ENCODE data around the gene SPRED2.
A peak's percentile ranks its signal among the peaks of the same experiment; 100 is the strongest.

SPRED2 gene

GRCh38 chr2:65299246-65299645, 133.2 kb downstream of the SPRED2 start:
- CTCF ChIA-PET: interaction anchor here (1.0 to 1.7 kb wide), 3 partner anchors 8 to 242 kb away, joined by 3 to 4 read pairs (median 4); no protein-coding TSS in a partner anchor
- POLR2A ChIA-PET: no interaction called here
- WGBS (ENCODE audit: insufficient coverage): 88% methylated on average over 6 of the region's 7 CpGs

GRCh38 chr2:65298089-65298488, 134.3 kb downstream of the SPRED2 start:
- WGBS (ENCODE audit: insufficient coverage): 93% methylated on average over 5 of the region's 5 CpGs
- no peak for DNase-seq
- CTCF ChIA-PET: no interaction called here
- no peaks in the 10 kb centered on the region for H3K36me3 ChIP-seq (ENCODE audit: control insufficient read depth in 4 of 4, insufficient read depth in 4 of 4, low read length in 3 of 4)
- H3K27me3 ChIP-seq (replicated peaks in 2 of 5; ENCODE audit: control insufficient read depth in 4 of 5, insufficient read depth in 5 of 5, low read length in 4 of 5): no peaks in the 10 kb centered on the region
- peaks cover 18 to 48% (median 35%) of the 10 kb centered on the region in 4 experiments for H3K4me1 ChIP-seq (ENCODE audit: control extremely low read depth in 1 of 4, control insufficient read depth in 4 of 4, insufficient read depth in 4 of 4, low read length in 3 of 4)
- H3K4me3 ChIP-seq (ENCODE audit: control insufficient read depth in 1 of 7, extremely low read depth in 1 of 7, insufficient read depth in 4 of 7, low read depth in 2 of 7, low read length in 6 of 7): no peak overlapping the region
- POLR2A ChIA-PET: no interaction called here
- no peaks in the 10 kb centered on the region for H3K9me3 ChIP-seq (ENCODE audit: control extremely low read depth in 1 of 5, control insufficient read depth in 4 of 5, insufficient read depth in 2 of 5, low read depth in 1 of 5, low read length in 4 of 5)
- H3K27ac ChIP-seq (ENCODE audit: insufficient read depth in 1 of 2, low read depth in 1 of 2, low read length in 2 of 2, poor library complexity in 1 of 2, severe bottlenecking in 2 of 2): no peak overlapping the region

More at GRCh38 chr2:65299246-65299645, 133.2 kb downstream of the SPRED2 start:
- DNase-seq: peak in 2 of 3 donors; percentile 55 to 57
- H3K9me3 ChIP-seq (ENCODE audit: control extremely low read depth in 1 of 5, control insufficient read depth in 4 of 5, insufficient read depth in 2 of 5, low read depth in 1 of 5, low read length in 4 of 5): no peaks in the 10 kb centered on the region
- no peak overlapping the region for H3K27ac ChIP-seq (ENCODE audit: insufficient read depth in 1 of 2, low read depth in 1 of 2, low read length in 2 of 2, poor library complexity in 1 of 2, severe bottlenecking in 2 of 2)
- no peak overlapping the region for H3K4me3 ChIP-seq (ENCODE audit: control insufficient read depth in 1 of 7, extremely low read depth in 1 of 7, insufficient read depth in 4 of 7, low read depth in 2 of 7, low read length in 6 of 7)
- H3K4me1 ChIP-seq (ENCODE audit: control extremely low read depth in 1 of 4, control insufficient read depth in 4 of 4, insufficient read depth in 4 of 4, low read length in 3 of 4): peaks cover 18 to 50% (median 38%) of the 10 kb centered on the region in 4 experiments
- no peaks in the 10 kb centered on the region for H3K36me3 ChIP-seq (ENCODE audit: control insufficient read depth in 4 of 4, insufficient read depth in 4 of 4, low read length in 3 of 4)
- no peaks in the 10 kb centered on the region for H3K27me3 ChIP-seq (replicated peaks in 2 of 5; ENCODE audit: control insufficient read depth in 4 of 5, insufficient read depth in 5 of 5, low read length in 4 of 5)

GRCh38 chr2:65297544-65297943, 134.9 kb downstream of the SPRED2 start:
- CTCF ChIA-PET: interaction anchor here (0.9 kb wide), 1 partner anchor 81 kb away, joined by 3 read pairs; no protein-coding TSS in a partner anchor
- no peaks in the 10 kb centered on the region for H3K9me3 ChIP-seq (ENCODE audit: control extremely low read depth in 1 of 5, control insufficient read depth in 4 of 5, insufficient read depth in 2 of 5, low read depth in 1 of 5, low read length in 4 of 5)
- H3K4me3 ChIP-seq (ENCODE audit: control insufficient read depth in 1 of 7, extremely low read depth in 1 of 7, insufficient read depth in 4 of 7, low read depth in 2 of 7, low read length in 6 of 7): no peak overlapping the region
- WGBS (ENCODE audit: insufficient coverage): 100% methylated on average over 4 of the region's 9 CpGs
- no peaks in the 10 kb centered on the region for H3K36me3 ChIP-seq (ENCODE audit: control insufficient read depth in 4 of 4, insufficient read depth in 4 of 4, low read length in 3 of 4)
- no peaks in the 10 kb centered on the region for H3K27me3 ChIP-seq (replicated peaks in 2 of 5; ENCODE audit: control insufficient read depth in 4 of 5, insufficient read depth in 5 of 5, low read length in 4 of 5)
- no peak overlapping the region for H3K27ac ChIP-seq (ENCODE audit: insufficient read depth in 1 of 2, low read depth in 1 of 2, low read length in 2 of 2, poor library complexity in 1 of 2, severe bottlenecking in 2 of 2)
- no peak for DNase-seq
- POLR2A ChIA-PET: no interaction called here
- peaks cover 17 to 42% (median 33%) of the 10 kb centered on the region in 4 experiments for H3K4me1 ChIP-seq (ENCODE audit: control extremely low read depth in 1 of 4, control insufficient read depth in 4 of 4, insufficient read depth in 4 of 4, low read length in 3 of 4)

- Histone ChIP-seq H3K27me3 (replicated peaks in 2 of 5; ENCODE audit: control insufficient read depth in 4 of 5, insufficient read depth in 5 of 5, low read length in 4 of 5) (no peaks in the 10 kb centered on the region), H3K9me3 (ENCODE audit: control extremely low read depth in 1 of 5, control insufficient read depth in 4 of 5, insufficient read depth in 2 of 5, low read depth in 1 of 5, low read length in 4 of 5) (no peaks in the 10 kb centered on the region), H3K27ac (ENCODE audit: insufficient read depth in 1 of 2, low read depth in 1 of 2, low read length in 2 of 2, poor library complexity in 1 of 2, severe bottlenecking in 2 of 2) (no peak overlapping the region), H3K4me3 (ENCODE audit: control insufficient read depth in 1 of 7, extremely low read depth in 1 of 7, insufficient read depth in 4 of 7, low read depth in 2 of 7, low read length in 6 of 7) (no peak overlapping the region), H3K36me3 (ENCODE audit: control insufficient read depth in 4 of 4, insufficient read depth in 4 of 4, low read length in 3 of 4) (no peaks in the 10 kb centered on the region), H3K4me1 (ENCODE audit: control extremely low read depth in 1 of 4, control insufficient read depth in 4 of 4, insufficient read depth in 4 of 4, low read length in 3 of 4) (peaks cover 13 to 37% (median 27%) of the 10 kb centered on the region in 4 experiments)
- WGBS (ENCODE audit: insufficient coverage): 98% methylated on average over 5 of the region's 7 CpGs
- no peak for DNase-seq
- CTCF ChIA-PET: interaction anchor here (0.9 to 1.0 kb wide), 2 partner anchors 40 to 82 kb away, joined by 3 read pairs; no protein-coding TSS in a partner anchor
- POLR2A ChIA-PET: no interaction called here
Observed at GRCh38 chr2:65296971-65297370, 135.4 kb downstream of the SPRED2 start.

GRCh38 chr2:65294701-65295100, 137.7 kb downstream of the SPRED2 start:
- H3K4me1 ChIP-seq (ENCODE audit: control extremely low read depth in 1 of 4, control insufficient read depth in 4 of 4, insufficient read depth in 4 of 4, low read length in 3 of 4): peaks cover 2 to 19% (median 11%) of the 10 kb centered on the region in 4 experiments
- no peaks in the 10 kb centered on the region for H3K27me3 ChIP-seq (replicated peaks in 2 of 5; ENCODE audit: control insufficient read depth in 4 of 5, insufficient read depth in 5 of 5, low read length in 4 of 5)
- H3K27ac ChIP-seq (ENCODE audit: insufficient read depth in 1 of 2, low read depth in 1 of 2, low read length in 2 of 2, poor library complexity in 1 of 2, severe bottlenecking in 2 of 2): no peak overlapping the region
- H3K9me3 ChIP-seq (ENCODE audit: control extremely low read depth in 1 of 5, control insufficient read depth in 4 of 5, insufficient read depth in 2 of 5, low read depth in 1 of 5, low read length in 4 of 5): no peaks in the 10 kb centered on the region
- POLR2A ChIA-PET: no interaction called here
- H3K36me3 ChIP-seq (ENCODE audit: control insufficient read depth in 4 of 4, insufficient read depth in 4 of 4, low read length in 3 of 4): no peaks in the 10 kb centered on the region
- CTCF ChIA-PET: no interaction called here
- no peak overlapping the region for H3K4me3 ChIP-seq (ENCODE audit: control insufficient read depth in 1 of 7, extremely low read depth in 1 of 7, insufficient read depth in 4 of 7, low read depth in 2 of 7, low read length in 6 of 7)
- WGBS (ENCODE audit: insufficient coverage): 95% methylated on average over 6 of the region's 6 CpGs
- no peak for DNase-seq

- Histone ChIP-seq H3K4me1 (ENCODE audit: control extremely low read depth in 1 of 4, control insufficient read depth in 4 of 4, insufficient read depth in 4 of 4, low read length in 3 of 4) (peaks cover 2 to 14% (median 6%) of the 10 kb centered on the region in 4 experiments), H3K9me3 (ENCODE audit: control extremely low read depth in 1 of 5, control insufficient read depth in 4 of 5, insufficient read depth in 2 of 5, low read depth in 1 of 5, low read length in 4 of 5) (no peaks in the 10 kb centered on the region), H3K4me3 (ENCODE audit: control insufficient read depth in 1 of 7, extremely low read depth in 1 of 7, insufficient read depth in 4 of 7, low read depth in 2 of 7, low read length in 6 of 7) (no peak overlapping the region), H3K36me3 (ENCODE audit: control insufficient read depth in 4 of 4, insufficient read depth in 4 of 4, low read length in 3 of 4) (no peaks in the 10 kb centered on the region), H3K27me3 (replicated peaks in 2 of 5; ENCODE audit: control insufficient read depth in 4 of 5, insufficient read depth in 5 of 5, low read length in 4 of 5) (no peaks in the 10 kb centered on the region), H3K27ac (ENCODE audit: insufficient read depth in 1 of 2, low read depth in 1 of 2, low read length in 2 of 2, poor library complexity in 1 of 2, severe bottlenecking in 2 of 2) (no peak overlapping the region)
- CTCF ChIA-PET: interaction anchor here (0.9 to 1.0 kb wide), 2 partner anchors 29 to 31 kb away, joined by 3 read pairs; no protein-coding TSS in a partner anchor
- WGBS (ENCODE audit: insufficient coverage): 98% methylated on average over 5 of the region's 6 CpGs
- DNase-seq: no peak
- POLR2A ChIA-PET: no interaction called here
Observed at GRCh38 chr2:65294136-65294535, 138.3 kb downstream of the SPRED2 start.

GRCh38 chr2:65293376-65293775, 139.0 kb downstream of the SPRED2 start:
- Histone ChIP-seq H3K4me3 (ENCODE audit: control insufficient read depth in 1 of 7, extremely low read depth in 1 of 7, insufficient read depth in 4 of 7, low read depth in 2 of 7, low read length in 6 of 7) (no peak overlapping the region), H3K9me3 (ENCODE audit: control extremely low read depth in 1 of 5, control insufficient read depth in 4 of 5, insufficient read depth in 2 of 5, low read depth in 1 of 5, low read length in 4 of 5) (no peaks in the 10 kb centered on the region), H3K27me3 (replicated peaks in 2 of 5; ENCODE audit: control insufficient read depth in 4 of 5, insufficient read depth in 5 of 5, low read length in 4 of 5) (no peaks in the 10 kb centered on the region), H3K27ac (ENCODE audit: insufficient read depth in 1 of 2, low read depth in 1 of 2, low read length in 2 of 2, poor library complexity in 1 of 2, severe bottlenecking in 2 of 2) (no peak overlapping the region), H3K4me1 (ENCODE audit: control extremely low read depth in 1 of 4, control insufficient read depth in 4 of 4, insufficient read depth in 4 of 4, low read length in 3 of 4) (peaks cover 2 to 10% (median 6%) of the 10 kb centered on the region in 4 experiments), H3K36me3 (ENCODE audit: control insufficient read depth in 4 of 4, insufficient read depth in 4 of 4, low read length in 3 of 4) (no peaks in the 10 kb centered on the region)
- no peak for DNase-seq
- ChIA-PET CTCF (interaction anchor here (0.9 to 1.0 kb wide), 2 partner anchors 28 to 30 kb away, joined by 3 read pairs; no protein-coding TSS in a partner anchor), POLR2A (no interaction called here)
- 98% methylated on average over 5 of the region's 5 CpGs for WGBS (ENCODE audit: insufficient coverage)

Measured in common myeloid progenitor, CD34-positive (primary cell).